ENCODE measurements around the gene TMEM119. TPM values are rescaled to one million over a fixed set of nuclear protein-coding genes. Genes with fewer than 3 reads are reported as not detected.

Gene TMEM119
- total and polyA plus RNA-seq, 2 experiments from 2014 or later: 54.4 to 69.7 TPM

GRCh38 chr12:108604208-108604941 lies 6.5 kb upstream of the TMEM119 start:
- no peaks in the 10 kb centered on the region for H3K9me2 ChIP-seq (replicated peaks; ENCODE audit: insufficient read depth)
- no peak overlapping the region for H3K27ac ChIP-seq
- no peak overlapping the region for H2AFZ ChIP-seq
- DNase-seq (ENCODE audit: low spot score): no peak
- H4K20me1 ChIP-seq (ENCODE audit: insufficient read depth, poor library complexity, severe bottlenecking): no peaks in the 10 kb centered on the region
- 60% methylated on average over 14 of the region's 14 CpGs for WGBS (ENCODE audit: low lambda C conversion rate, missing lambda C conversion rate)
- no peaks in the 10 kb centered on the region for H3K27me3 ChIP-seq
- H3K9me3 ChIP-seq (ENCODE audit: low read depth): no peaks in the 10 kb centered on the region
- TF ChIP-seq EZH2 (IDR thresholded peaks at IDR 0.05; ENCODE audit: borderline replicate concordance) (no peak), CTCF (IDR thresholded peaks at IDR 0.05; ENCODE audit: poor library complexity) (no peak), EZH2phosphoT487 (IDR thresholded peaks at IDR 0.05; ENCODE audit: low read depth, severe bottlenecking, unreplicated experiment) (no peak)
- no peaks in the 10 kb centered on the region for H3K36me3 ChIP-seq (replicated peaks; ENCODE audit: insufficient read depth, low read depth)
- no peak overlapping the region for H3K4me3 ChIP-seq
- no peaks in the 10 kb centered on the region for H3K79me2 ChIP-seq
- peaks cover 3% of the 10 kb centered on the region for H3K4me1 ChIP-seq (ENCODE audit: insufficient read depth)
- no peak overlapping the region for H3K4me2 ChIP-seq

DNA sequence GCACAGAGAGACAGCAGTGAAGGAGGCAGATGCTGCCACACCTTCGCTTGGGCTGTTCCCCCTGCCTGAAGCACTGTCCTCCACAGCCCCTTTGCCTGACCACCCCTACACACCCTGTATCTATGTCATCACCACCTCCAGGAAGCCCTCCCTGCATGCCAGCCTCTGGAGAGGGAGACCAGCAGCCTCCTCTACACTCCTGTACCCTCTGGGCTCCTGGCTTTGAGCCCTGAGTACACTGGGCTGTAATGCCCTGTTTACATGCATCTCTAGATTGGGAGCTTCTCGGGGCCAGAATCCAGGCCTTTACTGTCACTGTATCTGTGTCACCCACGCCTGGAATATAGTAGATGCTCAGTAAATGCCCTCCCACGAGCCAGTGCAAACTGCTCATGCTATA lies 5.9 kb upstream of the TMEM119 start:
- Histone ChIP-seq H2AFZ (no peak overlapping the region), H3K79me2 (peaks cover 2% of the 10 kb centered on the region), H3K9me3 (ENCODE audit: low read depth) (no peaks in the 10 kb centered on the region), H3K4me1 (ENCODE audit: insufficient read depth) (peaks cover 4% of the 10 kb centered on the region), H4K20me1 (ENCODE audit: insufficient read depth, poor library complexity, severe bottlenecking) (no peaks in the 10 kb centered on the region), H3K27me3 (no peaks in the 10 kb centered on the region), H3K36me3 (replicated peaks; ENCODE audit: insufficient read depth, low read depth) (no peaks in the 10 kb centered on the region), H3K4me3 (no peak overlapping the region), H3K27ac (no peak overlapping the region), H3K4me2 (no peak overlapping the region), H3K9me2 (replicated peaks; ENCODE audit: insufficient read depth) (no peaks in the 10 kb centered on the region)
- TF ChIP-seq EZH2 (IDR thresholded peaks at IDR 0.05; ENCODE audit: borderline replicate concordance) (no peak), CTCF (IDR thresholded peaks at IDR 0.05; ENCODE audit: poor library complexity) (no peak), EZH2phosphoT487 (IDR thresholded peaks at IDR 0.05; ENCODE audit: low read depth, severe bottlenecking, unreplicated experiment) (no peak)
- no peak for DNase-seq (ENCODE audit: low spot score)
- WGBS (ENCODE audit: low lambda C conversion rate, missing lambda C conversion rate): 83% methylated on average over 4 of the region's 4 CpGs

GRCh38 chr12:108602976-108603704 lies 5.3 kb upstream of the TMEM119 start:
- no peak for TF ChIP-seq CTCF (IDR thresholded peaks at IDR 0.05; ENCODE audit: poor library complexity)
- TF ChIP-seq EZH2phosphoT487 (IDR thresholded peaks at IDR 0.05; ENCODE audit: low read depth, severe bottlenecking, unreplicated experiment): no peak
- TF ChIP-seq EZH2 (IDR thresholded peaks at IDR 0.05; ENCODE audit: borderline replicate concordance): no peak
- Histone ChIP-seq H3K36me3 (replicated peaks; ENCODE audit: insufficient read depth, low read depth) (no peaks in the 10 kb centered on the region), H3K4me1 (ENCODE audit: insufficient read depth) (peaks cover 10% of the 10 kb centered on the region), H3K79me2 (peaks cover 8% of the 10 kb centered on the region), H3K9me3 (ENCODE audit: low read depth) (no peaks in the 10 kb centered on the region), H2AFZ (no peak overlapping the region), H3K4me3 (no peak overlapping the region), H3K27ac (no peak overlapping the region), H3K4me2 (no peak overlapping the region), H3K27me3 (no peaks in the 10 kb centered on the region), H3K9me2 (replicated peaks; ENCODE audit: insufficient read depth) (no peaks in the 10 kb centered on the region), H4K20me1 (ENCODE audit: insufficient read depth, poor library complexity, severe bottlenecking) (no peaks in the 10 kb centered on the region)
- DNase-seq (ENCODE audit: low spot score): no peak
- WGBS (ENCODE audit: low lambda C conversion rate, missing lambda C conversion rate): 92% methylated on average over 15 of the region's 15 CpGs
